Karpas-422 (cell line): ENCODE measurements around the gene CACNA2D3. TPM values are rescaled to one million over a fixed set of nuclear protein-coding genes. Genes with fewer than 3 reads are reported as not detected.

ENCODE experiments used
- DNase-seq: peaks from one replicate; pipeline ENCODE4 v3.0.0-alpha.2; 2015
- H2AFZ ChIP-seq: fragments of 200-600 bp; sonication (generic); 2 replicates; pipeline ENCODE4 v1.6.1; 2014; ENCODE audit warnings: antibody characterized with exemption, low read length, mixed read lengths
- H3K27ac ChIP-seq: fragments of 200-600 bp; sonication (generic); 2 replicates; pipeline ENCODE4 v1.5.1; 2014; ENCODE audit warnings: mild to moderate bottlenecking, low read length, moderate library complexity
- H3K27me3 ChIP-seq: fragments of 200-600 bp; sonication (generic); 2 replicates; pipeline ENCODE4 v1.6.1; 2014; ENCODE audit warnings: low read length, mixed read lengths
- H3K36me3 ChIP-seq: fragments of 200-600 bp; sonication (generic); 2 replicates; pipeline ENCODE4 v1.6.1; 2014; ENCODE audit warnings: low read length, mixed read lengths; ENCODE audit not compliant: insufficient read depth
- H3K4me1 ChIP-seq: fragments of 200-600 bp; sonication (generic); 2 replicates; pipeline ENCODE4 v1.6.1; 2014; ENCODE audit warnings: mild to moderate bottlenecking, low read length, mixed read lengths
- H3K4me2 ChIP-seq: fragments of 200-600 bp; sonication (generic); 2 replicates; pipeline ENCODE4 v1.6.1; 2014; ENCODE audit warnings: low read length, low read depth, mild to moderate bottlenecking; ENCODE audit not compliant: poor library complexity, severe bottlenecking
- H3K4me3 ChIP-seq: fragments of 200-600 bp; sonication (generic); 2 replicates; pipeline ENCODE4 v1.5.1; 2014; ENCODE audit warnings: mild to moderate bottlenecking, antibody characterized with exemption, low read length, mixed read lengths
- H3K79me2 ChIP-seq: fragments of 200-600 bp; sonication (generic); 2 replicates; pipeline ENCODE4 v1.6.1; 2014; ENCODE audit warnings: mild to moderate bottlenecking, low read length, mixed read lengths
- H3K9ac ChIP-seq: fragments of 200-600 bp; sonication (generic); 2 replicates; pipeline ENCODE4 v1.6.0; 2014; ENCODE audit warnings: low read length
- H3K9me2 ChIP-seq: fragments of 200-600 bp; sonication (generic), shearing (Covaris generic); replicated peaks from 2 replicates; pipeline ENCODE4 v1.6.0; 2014; ENCODE audit warnings: mild to moderate bottlenecking, low read length, moderate library complexity; ENCODE audit not compliant: insufficient read depth
- H3K9me3 ChIP-seq: fragments of 300-700, 200-600 bp; sonication (generic); 2 replicates; pipeline ENCODE4 v1.6.1; 2014; ENCODE audit warnings: low read length, mixed read lengths
- H4K20me1 ChIP-seq: fragments of 200-600 bp; sonication (generic); 2 replicates; pipeline ENCODE4 v1.6.1; 2014; ENCODE audit warnings: mild to moderate bottlenecking, antibody characterized with exemption, low read length, low read depth; ENCODE audit not compliant: insufficient read depth
- total RNA-seq: library from RNA; depleted of rRNA; stranded (reverse); fragments of >200 nt; shearing (Covaris generic); gene quantifications from 2 replicates; pipeline ENCODE4 v1.2.3, GENCODE V29; 2014; ENCODE audit warnings: low replicate concordance

CACNA2D3 gene
- total RNA-seq, 1 experiment from 2014 or later = not detected

DNA sequence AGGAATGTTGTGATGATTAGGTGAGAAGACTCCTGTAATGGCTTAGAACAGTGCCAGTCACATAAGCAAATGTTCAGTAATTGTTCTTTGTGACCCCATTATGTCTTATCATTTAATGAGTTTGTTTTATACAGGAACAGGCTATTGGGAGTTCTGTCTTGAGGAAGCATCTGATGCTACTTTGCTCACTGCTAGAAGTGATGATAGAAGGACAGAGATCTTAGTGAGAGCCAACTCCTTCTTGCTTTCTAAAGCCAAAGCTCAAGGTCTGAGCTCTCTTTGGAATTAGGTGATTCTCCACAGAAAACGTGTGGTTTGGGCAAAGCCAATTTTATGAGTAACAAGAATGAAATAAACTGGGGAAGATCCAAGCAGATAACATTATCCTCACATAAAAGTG, 590.7 kb downstream of the CACNA2D3 start:
- Histone ChIP-seq H3K9ac (no peak overlapping the region), H2AFZ (no peak overlapping the region), H3K4me3 (no peak overlapping the region), H3K4me2 (no peak overlapping the region), H3K27ac (no peak overlapping the region), H3K79me2 (no peaks in the 10 kb centered on the region), H3K27me3 (no peaks in the 10 kb centered on the region), H3K9me3 (no peaks in the 10 kb centered on the region), H3K9me2 (no peaks in the 10 kb centered on the region), H3K36me3 (no peaks in the 10 kb centered on the region), H3K4me1 (no peaks in the 10 kb centered on the region), H4K20me1 (no peaks in the 10 kb centered on the region)
- DNase-seq = no peak

GRCh38 chr3:54713455-54713854, 591.1 kb downstream of the CACNA2D3 start:
- Histone ChIP-seq H3K4me3 (no peak overlapping the region), H3K9me2 (no peaks in the 10 kb centered on the region), H3K9ac (no peak overlapping the region), H4K20me1 (no peaks in the 10 kb centered on the region), H3K4me1 (no peaks in the 10 kb centered on the region), H3K9me3 (no peaks in the 10 kb centered on the region), H3K27ac (no peak overlapping the region), H3K27me3 (no peaks in the 10 kb centered on the region), H3K4me2 (no peak overlapping the region), H3K79me2 (no peaks in the 10 kb centered on the region), H3K36me3 (no peaks in the 10 kb centered on the region), H2AFZ (no peak overlapping the region)
- DNase-seq = no peak

DNA sequence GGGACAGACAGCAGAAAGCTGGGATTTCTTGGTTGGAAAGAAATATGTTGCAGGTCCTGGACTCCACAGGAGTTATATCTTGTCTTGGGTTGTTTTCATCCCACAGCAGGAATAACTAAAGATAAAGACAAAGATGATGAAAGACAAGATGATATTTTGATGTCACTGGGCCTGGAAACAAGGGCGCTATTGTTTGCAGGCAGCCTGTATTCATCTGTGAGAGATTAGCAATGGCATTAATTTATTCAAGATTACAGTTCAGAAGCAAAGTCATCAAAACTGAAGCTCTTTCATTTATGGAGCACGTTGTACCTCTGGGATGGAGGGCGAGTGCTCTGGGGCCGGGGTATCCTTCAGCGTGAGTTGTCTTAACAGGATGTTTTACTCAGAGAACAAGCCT, 591.7 kb downstream of the CACNA2D3 start:
- Histone ChIP-seq H3K9me3 (no peaks in the 10 kb centered on the region), H3K9ac (no peak overlapping the region), H3K79me2 (no peaks in the 10 kb centered on the region), H3K27ac (no peak overlapping the region), H3K36me3 (no peaks in the 10 kb centered on the region), H3K4me3 (no peak overlapping the region), H2AFZ (no peak overlapping the region), H3K27me3 (no peaks in the 10 kb centered on the region), H3K4me1 (no peaks in the 10 kb centered on the region), H3K9me2 (no peaks in the 10 kb centered on the region), H4K20me1 (no peaks in the 10 kb centered on the region), H3K4me2 (no peak overlapping the region)
- no peak for DNase-seq

GRCh38 chr3:54717506-54717905, 595.2 kb downstream of the CACNA2D3 start:
- no peak for DNase-seq
- no peaks in the 10 kb centered on the region for H3K36me3 ChIP-seq
- H3K4me1 ChIP-seq = no peaks in the 10 kb centered on the region
- no peaks in the 10 kb centered on the region for H3K79me2 ChIP-seq
- no peak overlapping the region for H3K27ac ChIP-seq
- H3K4me2 ChIP-seq = no peak overlapping the region
- H4K20me1 ChIP-seq = no peaks in the 10 kb centered on the region
- H3K9me2 ChIP-seq = no peaks in the 10 kb centered on the region
- no peak overlapping the region for H2AFZ ChIP-seq
- H3K9ac ChIP-seq = no peak overlapping the region
- H3K9me3 ChIP-seq = no peaks in the 10 kb centered on the region
- H3K4me3 ChIP-seq = no peak overlapping the region
- H3K27me3 ChIP-seq = no peaks in the 10 kb centered on the region

- Histone ChIP-seq H3K9ac (no peak overlapping the region), H3K4me1 (no peaks in the 10 kb centered on the region), H3K36me3 (no peaks in the 10 kb centered on the region), H3K4me3 (no peak overlapping the region), H3K27ac (no peak overlapping the region), H3K9me2 (no peaks in the 10 kb centered on the region), H4K20me1 (no peaks in the 10 kb centered on the region), H2AFZ (no peak overlapping the region), H3K27me3 (no peaks in the 10 kb centered on the region), H3K4me2 (no peak overlapping the region), H3K79me2 (no peaks in the 10 kb centered on the region), H3K9me3 (no peaks in the 10 kb centered on the region)
- peak; percentile 20 for DNase-seq
These were observed 597.6 kb downstream of the CACNA2D3 start for GRCh38 chr3:54719914-54720313.

DNA sequence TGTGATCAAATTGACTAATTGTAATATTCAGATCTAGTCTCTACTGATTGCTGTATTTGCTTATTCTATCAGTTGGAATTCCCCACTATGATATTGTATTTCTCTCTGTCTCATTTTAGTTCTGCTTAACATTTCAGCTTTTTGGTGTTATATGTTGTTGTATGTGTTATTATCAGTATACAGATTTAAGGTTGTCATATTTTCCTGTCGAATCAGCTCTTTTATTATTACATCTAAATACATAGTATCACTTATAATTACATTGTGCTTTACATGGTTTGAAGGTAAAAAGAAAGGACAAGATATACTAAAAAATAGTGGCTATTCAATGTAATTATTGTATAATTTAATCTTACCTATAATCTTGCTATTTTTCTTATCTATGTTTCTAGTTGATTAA, 598.3 kb downstream of the CACNA2D3 start:
- no peaks in the 10 kb centered on the region for H3K27me3 ChIP-seq
- H3K4me1 ChIP-seq = no peaks in the 10 kb centered on the region
- H3K27ac ChIP-seq = no peak overlapping the region
- H3K79me2 ChIP-seq = no peaks in the 10 kb centered on the region
- no peak for DNase-seq
- no peaks in the 10 kb centered on the region for H3K9me3 ChIP-seq
- H3K9ac ChIP-seq = no peak overlapping the region
- H2AFZ ChIP-seq = no peak overlapping the region
- H4K20me1 ChIP-seq = no peaks in the 10 kb centered on the region
- H3K4me3 ChIP-seq = no peak overlapping the region
- H3K4me2 ChIP-seq = no peak overlapping the region
- H3K36me3 ChIP-seq = no peaks in the 10 kb centered on the region
- no peaks in the 10 kb centered on the region for H3K9me2 ChIP-seq

GRCh38 chr3:54731732-54732445, 609.5 kb downstream of the CACNA2D3 start:
- H3K4me3 ChIP-seq = no peak overlapping the region
- no peaks in the 10 kb centered on the region for H3K4me1 ChIP-seq
- no peaks in the 10 kb centered on the region for H4K20me1 ChIP-seq
- peaks cover 3% of the 10 kb centered on the region; the same call in 1 of the 2 replicates for H3K9me3 ChIP-seq
- no peak overlapping the region for H3K4me2 ChIP-seq
- no peak overlapping the region for H3K27ac ChIP-seq
- H3K9ac ChIP-seq = no peak overlapping the region
- H3K36me3 ChIP-seq = no peaks in the 10 kb centered on the region
- DNase-seq = no peak
- no peaks in the 10 kb centered on the region for H3K9me2 ChIP-seq
- H2AFZ ChIP-seq = no peak overlapping the region
- H3K79me2 ChIP-seq = no peaks in the 10 kb centered on the region
- no peaks in the 10 kb centered on the region for H3K27me3 ChIP-seq

- Histone ChIP-seq H3K4me2 (no peak overlapping the region), H3K9ac (no peak overlapping the region), H3K9me3 (peaks cover 3% of the 10 kb centered on the region; the same call in 1 of the 2 replicates), H3K9me2 (no peaks in the 10 kb centered on the region), H4K20me1 (no peaks in the 10 kb centered on the region), H3K27ac (no peak overlapping the region), H3K4me1 (no peaks in the 10 kb centered on the region), H2AFZ (no peak overlapping the region), H3K27me3 (no peaks in the 10 kb centered on the region), H3K79me2 (no peaks in the 10 kb centered on the region), H3K4me3 (no peak overlapping the region), H3K36me3 (no peaks in the 10 kb centered on the region)
- DNase-seq = no peak
These were observed 611.0 kb downstream of the CACNA2D3 start for GRCh38 chr3:54733106-54734006.
